ELF-1 (cell line): ENCODE data around the gene BAG2.

ENCODE experiments used
- DNase-seq: peaks from one replicate; pipeline ENCODE4 v3.0.0-alpha.2; 2016; ENCODE audit warnings: low read depth, low spot score

The BAG2 gene

DNA sequence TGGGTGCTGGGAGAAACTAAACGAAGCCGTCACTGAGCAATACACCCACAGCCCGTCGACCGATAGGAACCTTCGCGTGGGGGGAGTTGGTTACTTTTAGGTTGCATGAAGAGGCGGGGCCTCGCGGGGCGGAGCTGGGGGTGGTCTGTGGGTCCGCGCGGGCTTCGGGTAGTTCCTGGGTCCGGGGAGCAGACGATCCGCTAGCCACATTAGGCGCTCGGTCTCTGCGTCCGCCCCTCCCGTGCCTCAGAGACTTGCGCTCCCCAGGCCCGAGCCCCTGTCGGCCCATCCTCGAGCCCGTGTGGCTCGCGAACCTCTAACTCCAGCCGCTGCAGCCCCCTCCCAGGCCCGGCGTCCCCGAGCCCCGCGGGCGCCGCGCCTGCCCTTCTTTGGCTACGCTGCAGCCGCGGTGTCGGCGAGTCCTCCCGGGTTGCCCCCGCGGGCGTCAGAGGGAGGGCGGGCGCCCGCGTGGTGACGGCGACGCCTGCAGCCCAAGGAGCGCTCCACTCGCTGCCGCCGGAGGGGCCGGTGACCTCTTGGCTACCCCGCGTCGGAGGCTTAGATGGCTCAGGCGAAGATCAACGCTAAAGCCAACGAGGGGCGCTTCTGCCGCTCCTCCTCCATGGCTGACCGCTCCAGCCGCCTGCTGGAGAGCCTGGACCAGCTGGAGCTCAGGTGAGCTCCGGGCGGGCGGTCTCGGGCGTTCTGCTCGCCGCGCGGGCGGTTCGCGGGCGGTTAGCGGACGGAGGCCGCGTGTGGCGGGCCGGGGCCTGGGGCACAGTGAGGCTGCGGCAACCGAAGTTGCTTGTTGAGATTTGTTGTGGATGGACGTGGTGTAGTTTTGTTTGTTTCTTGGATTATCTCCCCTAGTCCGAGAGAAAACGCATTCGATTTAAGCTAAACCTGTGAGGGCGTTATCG is at the start of gene BAG2:
Gene BAG2, plus strand, starts transcription at position 191 of the 920 bp plus-strand sequence. Its CDS starts 372 bp downstream, at position 563.
- peak; percentile 94 for DNase-seq

DNA sequence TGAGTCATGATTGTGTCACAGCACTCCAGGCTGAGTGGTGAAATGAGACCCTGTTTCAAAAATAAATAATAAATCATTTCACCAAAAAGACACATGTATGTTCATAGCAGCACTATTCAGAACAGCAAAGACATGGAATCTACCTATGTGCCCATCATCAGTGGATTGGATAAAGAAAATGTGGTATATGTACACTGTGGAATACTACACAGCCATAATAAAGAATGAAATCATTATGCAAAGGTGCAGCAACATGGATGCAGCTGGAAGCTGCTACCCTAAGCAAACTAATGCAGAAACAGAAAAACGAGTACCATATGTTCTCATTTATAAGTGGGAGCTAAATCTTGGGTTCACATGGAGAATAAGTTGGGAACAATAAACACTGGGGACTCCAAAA is 49.0 kb upstream of the BAG2 start:
- DNase-seq: no peak

DNA sequence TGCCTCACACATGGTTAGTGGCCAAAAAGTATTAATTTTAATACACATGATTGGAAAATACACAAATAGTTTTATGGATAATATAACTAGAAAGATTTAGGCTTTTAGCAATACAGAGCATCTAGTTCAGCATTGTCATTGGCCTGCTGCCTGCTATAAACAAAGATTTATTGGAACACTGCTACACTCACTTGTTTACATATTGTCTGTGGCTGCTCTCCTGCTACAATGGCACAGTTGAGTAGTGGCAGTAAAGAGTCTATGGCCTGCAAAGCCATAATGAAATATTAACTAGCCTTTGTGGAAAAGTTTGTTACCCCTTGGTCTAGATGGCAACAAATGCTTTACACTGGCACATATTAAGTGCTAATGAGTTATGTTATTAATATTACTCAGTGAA is 44.4 kb upstream of the BAG2 start:
- DNase-seq: no peak

DNA sequence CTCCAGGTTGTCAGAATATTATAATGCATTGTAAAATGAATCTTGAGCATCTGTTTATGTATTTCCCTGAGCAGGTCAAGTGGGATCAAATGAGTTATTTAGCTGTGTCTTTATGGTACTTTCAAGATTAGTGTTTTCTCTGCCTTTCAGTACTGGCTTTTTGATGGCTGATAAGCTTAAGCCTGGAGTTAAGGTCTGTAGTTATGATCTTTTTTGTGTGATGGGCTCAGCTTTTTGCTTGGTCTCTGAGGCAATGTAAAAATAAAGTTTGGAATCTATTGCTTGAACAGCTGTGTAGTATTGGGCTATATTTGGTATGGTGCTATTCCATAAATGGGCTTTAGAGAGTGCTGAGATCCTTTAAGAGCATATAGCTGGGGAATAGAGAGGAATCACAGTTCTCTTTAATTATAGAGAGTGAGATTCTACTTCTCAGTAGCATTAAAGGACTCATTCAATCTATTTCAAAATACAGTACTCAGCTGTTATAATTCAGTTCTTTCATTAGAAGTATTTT is 41.4 kb upstream of the BAG2 start:
- DNase-seq: no peak

DNA sequence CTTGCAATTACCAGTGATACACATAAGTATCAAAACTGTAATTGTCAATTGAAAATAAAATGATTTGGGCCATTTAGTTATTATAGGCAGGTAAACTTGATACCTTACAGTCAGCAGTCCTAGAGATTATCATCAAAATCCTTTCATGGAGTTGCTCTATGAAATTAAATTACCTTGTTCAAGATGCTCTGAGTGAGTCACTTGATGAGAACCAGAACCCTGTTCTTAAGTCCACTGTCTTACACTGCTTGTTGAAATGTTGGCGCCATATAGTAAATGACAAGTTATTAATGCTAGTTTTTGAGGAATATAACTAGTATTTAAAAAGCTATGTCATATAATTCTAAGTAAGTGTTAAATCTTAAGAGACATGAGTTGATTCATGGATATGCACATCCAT is 37.2 kb upstream of the BAG2 start:
- no peak for DNase-seq

DNA sequence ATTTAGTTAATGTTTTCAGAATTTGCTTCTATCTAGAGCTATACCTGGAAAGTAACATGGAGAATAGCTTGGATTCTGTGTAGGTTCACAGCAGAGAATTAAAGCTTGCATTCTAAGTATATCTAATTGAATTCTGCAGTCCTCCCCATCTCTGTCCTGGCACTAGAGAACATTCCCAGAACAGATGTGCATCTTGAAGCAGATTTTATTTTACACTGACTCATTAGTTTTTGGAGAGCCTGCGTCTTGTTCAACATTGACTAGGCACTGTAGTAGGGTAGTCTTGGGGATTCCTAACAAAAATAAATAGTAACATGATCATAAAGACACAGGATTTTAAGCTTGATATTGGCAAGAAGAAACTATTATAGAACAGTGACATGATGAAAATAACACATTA is 36.2 kb upstream of the BAG2 start:
- DNase-seq: no peak

DNA sequence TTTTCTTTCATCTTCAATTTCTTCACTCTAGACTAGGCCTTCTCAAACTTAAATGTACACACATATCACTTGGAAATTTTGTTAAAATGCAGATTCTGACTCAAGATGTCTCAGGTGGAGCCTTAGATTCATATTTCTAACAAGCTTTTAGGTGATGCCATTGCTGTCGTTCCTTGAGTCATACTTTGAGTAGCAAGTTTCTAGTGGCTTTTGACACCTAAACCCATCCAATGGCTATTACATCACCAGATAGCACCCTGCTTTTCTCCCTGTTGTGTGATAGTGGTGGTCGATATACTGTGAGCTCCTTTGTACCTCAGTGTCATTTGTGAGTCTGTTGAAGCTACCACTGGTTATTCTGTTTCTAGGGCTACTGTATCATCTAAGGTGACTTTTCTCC is 34.8 kb upstream of the BAG2 start:
- DNase-seq: no peak

DNA sequence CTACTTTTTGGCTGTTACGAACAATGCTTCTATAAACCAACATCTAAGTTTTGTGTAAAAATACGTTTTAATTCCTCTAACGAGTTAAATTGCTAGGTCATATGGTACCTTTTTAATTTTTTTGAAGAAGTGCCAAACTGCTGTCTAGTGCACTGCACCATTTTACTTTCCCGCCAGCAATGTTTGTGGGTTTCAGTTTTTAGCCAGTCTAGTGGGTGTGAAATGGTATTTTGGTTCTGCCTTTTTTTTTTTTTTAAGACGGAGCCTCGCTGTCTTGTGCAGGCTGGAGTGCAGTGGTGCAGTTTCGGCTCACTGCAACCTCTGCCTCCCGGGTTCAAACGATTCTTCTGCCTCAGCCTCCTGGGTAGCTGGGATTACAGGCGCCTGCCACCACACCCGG is 34.1 kb upstream of the BAG2 start:
- no peak for DNase-seq

DNA sequence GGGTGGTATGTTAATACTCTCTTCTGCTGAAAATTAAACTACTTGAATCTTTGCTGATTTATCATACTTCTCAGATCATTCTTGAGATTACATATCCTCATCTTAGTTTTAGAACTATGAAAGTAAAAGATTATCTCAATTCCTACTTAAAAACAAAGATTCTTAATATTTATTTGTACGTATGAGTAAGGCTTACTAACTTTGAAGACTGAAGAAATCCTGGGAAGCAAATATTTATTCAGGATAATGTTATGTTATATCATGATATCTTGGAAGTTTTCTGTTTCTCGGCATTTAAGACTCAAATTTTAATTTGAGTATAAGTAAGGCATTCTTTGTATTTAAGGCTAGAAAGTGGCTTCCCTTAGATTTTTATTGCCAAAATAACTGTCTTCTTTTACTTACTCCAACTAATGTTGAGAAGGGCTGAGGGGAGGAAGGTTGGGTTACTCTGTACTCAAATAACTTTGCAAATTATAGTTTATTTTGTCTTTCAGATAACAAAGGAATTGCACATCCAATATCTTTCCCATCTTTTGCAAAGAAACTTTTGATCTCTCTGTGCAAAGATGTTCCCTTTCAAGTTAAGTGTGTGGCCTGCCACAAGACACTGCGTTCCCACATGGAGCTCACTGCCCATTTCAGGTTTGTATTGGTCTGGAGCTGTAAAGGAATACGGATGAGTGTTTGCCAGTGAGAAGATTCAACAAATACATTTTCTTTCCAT is 30.5 kb upstream of the BAG2 start:
- DNase-seq: no peak

DNA sequence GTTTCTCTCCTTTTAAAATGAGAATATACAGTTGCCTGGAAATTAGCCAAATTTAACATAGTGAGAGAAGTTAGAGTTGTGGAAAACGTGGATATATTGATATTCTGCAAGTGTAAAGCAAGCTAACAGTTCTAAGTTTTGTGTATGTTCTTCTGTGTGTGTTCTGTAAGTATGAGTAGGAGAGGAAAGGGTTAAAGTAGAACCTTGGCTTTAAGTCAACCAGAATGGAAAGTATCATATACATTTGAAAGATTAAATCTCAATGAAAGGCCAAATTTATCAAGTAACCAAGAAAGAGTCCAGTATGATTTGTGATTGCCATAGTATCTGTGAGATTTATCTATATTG is 30.0 kb upstream of the BAG2 start:
- DNase-seq: no peak

DNA sequence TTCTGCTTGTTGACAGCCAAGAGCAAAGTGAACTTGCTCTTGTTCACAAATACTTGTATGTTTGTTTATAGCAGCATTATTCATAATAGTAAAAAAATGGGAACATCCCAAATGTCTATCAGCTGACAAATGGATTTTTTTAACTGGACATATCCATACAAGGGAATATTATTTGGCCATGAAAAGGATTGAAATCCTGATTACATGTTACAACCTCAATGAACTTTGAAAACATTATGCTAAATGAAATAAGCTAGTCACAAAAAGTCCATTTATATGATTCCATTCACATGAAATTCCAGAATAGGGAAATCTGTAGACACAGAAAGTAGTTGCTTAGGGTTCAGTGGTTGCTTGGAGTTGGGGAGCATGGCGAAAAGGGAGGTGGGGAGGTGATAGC is 28.4 kb upstream of the BAG2 start:
- no peak for DNase-seq

DNA sequence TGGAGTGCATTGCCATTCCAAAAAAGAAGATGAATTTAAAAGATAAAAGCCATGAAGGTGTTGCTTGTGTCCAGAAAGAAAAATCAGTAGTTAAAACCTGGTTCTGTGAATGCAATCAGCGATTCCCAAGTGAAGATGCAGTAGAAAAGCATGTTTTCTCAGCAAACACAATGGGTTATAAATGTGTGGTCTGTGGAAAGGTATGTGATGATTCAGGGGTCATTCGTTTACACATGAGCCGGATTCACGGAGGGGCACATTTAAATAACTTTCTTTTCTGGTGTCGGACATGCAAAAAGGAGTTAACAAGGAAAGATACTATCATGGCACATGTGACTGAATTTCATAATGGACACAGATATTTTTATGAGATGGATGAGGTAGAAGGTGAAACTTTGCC is 24.7 kb upstream of the BAG2 start:
- DNase-seq: no peak

DNA sequence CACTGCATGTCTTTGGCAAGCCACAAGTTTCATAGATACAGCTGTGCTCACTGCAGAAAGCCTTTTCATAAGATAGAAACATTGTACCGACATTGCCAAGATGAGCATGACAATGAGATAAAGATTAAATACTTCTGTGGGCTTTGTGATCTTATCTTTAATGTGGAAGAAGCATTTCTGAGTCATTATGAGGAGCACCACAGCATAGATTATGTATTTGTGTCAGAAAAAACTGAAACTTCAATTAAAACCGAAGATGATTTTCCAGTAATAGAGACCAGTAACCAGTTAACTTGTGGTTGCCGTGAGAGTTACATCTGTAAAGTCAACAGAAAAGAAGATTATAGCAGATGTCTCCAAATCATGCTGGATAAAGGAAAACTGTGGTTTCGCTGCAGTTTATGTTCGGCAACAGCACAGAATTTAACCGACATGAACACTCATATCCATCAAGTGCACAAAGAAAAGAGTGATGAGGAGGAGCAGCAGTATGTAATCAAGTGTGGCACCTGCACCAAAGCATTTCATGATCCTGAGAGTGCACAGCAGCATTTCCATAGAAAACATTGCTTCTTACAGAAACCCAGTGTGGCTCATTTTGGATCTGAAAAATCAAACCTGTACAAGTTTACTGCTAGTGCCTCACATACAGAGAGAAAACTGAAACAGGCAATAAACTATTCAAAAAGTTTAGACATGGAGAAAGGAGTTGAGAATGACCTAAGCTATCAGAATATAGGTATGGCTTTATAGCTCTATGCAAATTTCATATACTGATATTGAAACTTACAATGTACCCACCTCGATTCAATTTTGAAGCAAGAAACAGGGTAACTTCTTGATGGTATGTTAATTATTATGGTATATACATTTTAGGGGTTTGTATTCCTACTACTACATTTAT is 23.9 kb upstream of the BAG2 start:
- no peak for DNase-seq

DNA sequence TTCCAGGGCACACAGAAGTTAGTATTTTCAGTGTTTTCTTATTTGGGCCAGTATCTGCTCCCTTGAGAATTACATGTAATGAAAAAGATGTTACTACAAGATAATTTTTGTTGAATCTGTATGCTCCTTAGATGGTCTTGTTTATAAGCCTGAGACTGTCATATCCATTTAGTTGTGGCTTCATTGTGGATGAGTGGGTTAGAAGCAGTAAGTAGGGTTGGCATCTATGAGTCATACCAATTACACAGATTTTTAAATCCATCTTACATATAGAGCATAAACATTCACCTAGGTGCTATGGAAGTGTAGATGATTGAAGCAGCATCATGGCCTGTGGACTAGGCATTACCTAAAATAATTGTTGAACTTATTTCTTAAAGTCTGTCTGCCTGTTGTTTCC is 13.5 kb upstream of the BAG2 start:
- DNase-seq: no peak

DNA sequence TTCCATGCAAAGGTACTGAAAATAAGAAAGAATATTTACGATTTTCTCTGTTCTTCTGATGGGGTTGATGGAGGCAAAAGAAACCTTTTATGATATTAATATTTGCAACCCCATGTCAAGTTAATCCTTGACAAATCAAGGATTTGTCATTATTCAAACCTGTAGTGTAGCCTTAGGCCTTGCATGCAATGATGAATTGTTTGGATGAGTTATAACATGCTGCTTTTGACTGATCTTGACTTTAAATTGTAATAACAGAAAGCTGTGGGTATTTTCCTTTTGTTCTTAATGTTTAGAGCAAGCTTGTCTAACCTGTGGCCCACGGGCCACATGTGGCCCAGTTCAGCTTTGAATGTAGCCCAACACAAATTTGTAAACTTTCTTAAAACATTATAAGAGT is 13.0 kb upstream of the BAG2 start:
- DNase-seq: no peak

DNA sequence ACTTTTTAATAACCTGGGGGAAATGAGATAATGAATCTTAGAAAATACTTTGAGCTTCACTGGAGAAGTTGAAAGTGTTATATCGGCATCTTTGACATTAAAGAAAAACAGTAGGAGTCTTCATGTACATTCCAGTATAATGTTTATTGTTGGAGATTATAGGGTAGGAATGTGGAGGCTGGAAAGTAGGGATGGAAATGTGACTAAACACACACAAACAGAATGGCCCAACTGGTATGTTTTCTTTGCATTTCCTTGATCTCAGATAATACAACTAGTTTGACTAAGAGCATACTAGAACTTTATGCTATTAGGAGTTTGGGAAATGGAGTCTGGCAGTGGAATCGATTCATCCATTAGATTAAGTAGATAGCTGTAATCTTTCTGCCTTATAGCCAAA is 10.1 kb upstream of the BAG2 start:
- DNase-seq: no peak

DNA sequence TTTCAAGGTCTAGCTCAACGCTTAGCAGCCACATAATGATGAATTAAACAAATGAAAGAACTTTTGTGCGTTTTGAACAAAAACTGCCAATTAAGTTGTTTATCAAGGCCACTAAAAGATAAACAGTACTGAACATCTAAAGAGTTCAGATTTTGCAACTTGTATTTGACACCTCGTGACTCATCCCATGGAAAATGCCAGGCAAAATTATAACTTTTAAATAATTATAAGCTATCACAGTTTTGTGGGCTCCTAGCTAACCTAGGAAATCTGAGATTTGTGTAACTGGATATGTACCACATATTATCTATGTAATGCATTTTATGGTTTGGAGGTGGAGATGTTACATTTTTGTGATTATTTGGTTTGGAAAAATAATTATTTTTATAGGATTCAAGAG is 9.6 kb upstream of the BAG2 start:
- no peak for DNase-seq

DNA sequence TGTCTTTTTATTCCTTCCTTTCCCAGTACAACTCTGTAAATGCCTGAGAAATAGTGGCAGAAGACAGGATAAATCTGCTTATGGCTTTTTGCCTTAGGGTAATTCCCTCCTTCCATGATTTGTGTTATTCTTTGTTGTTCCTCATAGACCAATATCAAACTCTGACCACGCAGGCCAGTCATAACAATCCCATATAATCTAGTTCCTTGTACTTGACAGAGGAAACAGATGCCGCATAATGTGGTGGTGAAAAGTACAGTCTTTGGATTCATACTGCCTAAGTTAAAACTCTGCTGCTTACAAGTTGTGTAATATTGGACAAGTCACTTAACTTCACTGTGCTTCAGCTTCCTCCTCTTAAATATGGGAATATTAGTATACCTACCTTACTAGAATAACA is 8.2 kb upstream of the BAG2 start:
- no peak for DNase-seq

DNA sequence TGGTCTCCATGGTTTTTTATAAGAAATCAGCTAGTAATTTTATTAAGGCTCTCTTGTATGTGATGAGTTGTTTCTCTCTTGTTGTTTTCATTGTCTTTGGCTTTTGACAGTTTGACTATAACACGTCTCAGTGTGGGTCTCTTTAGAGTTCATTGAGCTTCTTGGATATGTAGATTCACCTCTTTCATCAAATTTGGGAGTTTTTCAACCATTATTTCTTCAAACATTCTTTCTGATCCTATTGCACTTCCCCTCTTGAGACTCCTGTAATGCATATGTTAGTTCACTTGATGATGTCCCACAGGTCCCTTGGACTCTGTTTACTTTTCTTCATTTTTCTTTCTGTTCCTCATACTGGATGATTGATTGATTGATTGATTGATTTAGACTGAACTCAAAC is 7.0 kb upstream of the BAG2 start:
- DNase-seq: no peak

DNA sequence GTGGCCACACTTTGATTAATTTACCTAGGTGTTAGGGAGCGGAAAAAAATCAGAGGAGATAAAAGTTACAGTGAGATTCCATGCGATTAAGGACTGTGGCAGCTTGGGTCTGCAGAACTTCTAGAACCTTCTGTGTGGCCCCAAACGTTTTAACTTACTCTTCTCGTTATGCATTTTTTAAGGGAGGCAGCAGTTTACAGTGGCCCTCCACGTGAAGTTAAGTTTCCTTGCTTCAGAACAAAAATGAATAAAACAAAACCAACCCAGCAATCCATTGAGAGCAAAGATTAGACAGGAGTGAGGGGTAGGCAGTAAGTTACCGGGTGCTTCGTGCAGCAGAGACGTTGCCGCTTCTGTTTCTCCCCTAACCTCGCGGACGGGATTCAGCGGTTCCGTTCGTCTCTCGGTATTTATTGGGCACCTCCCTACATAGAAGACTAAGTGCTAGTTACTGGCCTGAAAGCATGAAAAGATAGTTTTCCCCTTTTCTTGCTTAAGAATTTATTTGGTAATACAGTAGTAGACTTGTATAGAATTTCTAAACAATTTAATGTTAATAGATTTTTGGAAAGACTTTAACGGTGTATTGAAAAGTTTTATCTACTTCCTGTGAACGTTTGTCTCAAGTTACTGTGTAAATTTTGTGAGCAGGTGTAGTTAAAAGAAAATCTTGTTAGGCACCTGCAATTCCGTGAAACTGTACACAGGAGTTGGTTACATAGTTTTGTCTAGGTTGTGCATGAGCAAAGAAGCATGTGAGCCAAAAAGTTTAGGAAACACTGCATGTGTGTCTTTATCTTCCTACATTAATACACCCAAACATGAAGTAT is 1.1 kb downstream of the BAG2 start:
- peak; percentile 50 for DNase-seq

DNA sequence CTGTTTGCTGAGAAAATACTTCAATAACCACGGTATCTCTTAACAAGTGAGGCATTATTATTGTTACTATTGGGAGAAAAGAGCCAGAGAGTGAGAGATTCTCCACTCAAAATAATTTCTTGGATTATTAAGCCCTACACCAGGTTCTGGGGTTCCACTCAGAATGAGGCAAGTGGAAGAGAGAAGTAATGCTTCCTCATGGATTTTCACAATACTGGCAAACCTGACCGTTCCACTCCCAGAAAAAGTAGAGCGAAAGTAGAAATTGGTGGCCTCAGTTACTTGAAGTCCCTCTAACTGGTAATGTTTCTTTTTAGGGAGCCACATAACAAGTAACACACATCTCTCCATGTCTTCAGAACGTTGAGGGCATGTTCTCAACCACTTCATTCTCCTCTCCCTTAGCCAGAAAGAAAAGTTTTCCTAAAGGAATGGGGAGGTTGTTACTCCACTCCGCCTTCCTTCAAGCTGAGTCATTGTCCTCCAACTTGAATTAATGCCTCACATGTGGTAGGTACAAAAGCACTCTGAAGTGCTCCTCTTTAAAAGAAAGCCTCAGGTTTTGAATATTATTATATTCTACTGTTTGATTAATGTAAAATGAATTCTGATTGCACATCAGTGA is 1.9 kb downstream of the BAG2 start:
- DNase-seq: peak; percentile 61
